A673 (cell line): ENCODE measurements around the gene NHLRC4.

Source experiments
- CTCF ChIP-seq: fragments of 300-800, 200-600 bp; sonication (generic); conservative IDR thresholded peaks from 2 replicates; pipeline ENCODE4 v1.5.1; 2017; ENCODE audit warnings: low read depth, mild to moderate bottlenecking, antibody characterized with exemption, low read length, moderate library complexity, mixed read lengths
- EZH2 ChIP-seq: fragments of 200-600 bp; sonication (generic); IDR thresholded peaks from 2 replicates; pipeline ENCODE4 v1.6.1; 2017; ENCODE audit warnings: borderline replicate concordance, low read depth, mild to moderate bottlenecking, mixed read lengths, antibody characterized with exemption, low read length; ENCODE audit not compliant: poor library complexity, severe bottlenecking

- TF ChIP-seq CTCF, result no peak
- TF ChIP-seq EZH2, result no peak
Observed at GRCh38 chr16:561957-562938, 4.6 kb upstream of the NHLRC4 start.
